ENCODE results near the gene PTPRO.

PTPRO gene

GRCh38 chr12:15318841-15319240 is 3.5 kb upstream of the PTPRO start:
- no peaks in the 10 kb centered on the region for H3K36me3 ChIP-seq (replicated peaks; ENCODE audit: low read depth, low read length)

DNA sequence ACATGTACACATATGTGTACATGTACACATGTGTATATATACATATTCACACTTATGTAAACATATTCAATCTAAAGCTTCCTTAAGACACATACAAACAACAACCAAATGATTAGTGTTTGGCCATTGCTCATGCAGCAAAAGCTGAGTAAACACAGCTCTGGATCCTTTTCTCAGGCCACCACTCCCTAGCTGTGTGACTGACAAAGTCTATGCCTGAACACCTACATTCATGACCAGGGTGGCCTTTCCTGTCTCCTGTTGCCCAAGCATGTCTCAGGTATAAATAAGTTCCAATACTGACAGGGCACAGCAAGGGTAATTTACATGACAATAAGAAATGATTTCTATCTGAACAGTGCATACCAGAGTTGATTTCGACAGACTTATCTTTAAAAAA is 1.4 kb upstream of the PTPRO start:
- Histone ChIP-seq H3K79me2 (ENCODE audit: low read length) (no peaks in the 10 kb centered on the region), H3K27me3 (ENCODE audit: low read depth, low read length) (peaks cover 6% of the 10 kb centered on the region; the same call in 1 of the 2 replicates), H4K20me1 (ENCODE audit: insufficient read depth, low read length) (no peaks in the 10 kb centered on the region), H3K36me3 (replicated peaks; ENCODE audit: low read depth, low read length) (no peaks in the 10 kb centered on the region), H3K9me3 (ENCODE audit: insufficient read depth, low read length) (no peaks in the 10 kb centered on the region), H3K4me1 (ENCODE audit: low read length) (no peaks in the 10 kb centered on the region), H3K9ac (ENCODE audit: low read length) (no peak overlapping the region), H3K4me3 (ENCODE audit: low read length) (no peak overlapping the region), H3K4me2 (ENCODE audit: low read length) (no peak overlapping the region), H2AFZ (ENCODE audit: low read depth, low read length) (no peak overlapping the region), H3K27ac (ENCODE audit: low read length) (no peak overlapping the region)
- TF ChIP-seq EZH2phosphoT487 (IDR thresholded peaks at IDR 0.05; ENCODE audit: low read depth) (no peak), CTCF (IDR thresholded peaks at IDR 0.05; ENCODE audit: low read depth, low read length) (no peak)

More at GRCh38 chr12:15318841-15319240, 3.5 kb upstream of the PTPRO start:
- no peaks in the 10 kb centered on the region for H3K9me3 ChIP-seq (ENCODE audit: insufficient read depth, low read length)
- H3K4me3 ChIP-seq (ENCODE audit: low read length): no peak overlapping the region
- H4K20me1 ChIP-seq (ENCODE audit: insufficient read depth, low read length): no peaks in the 10 kb centered on the region
- no peak overlapping the region for H2AFZ ChIP-seq (ENCODE audit: low read depth, low read length)
- no peak overlapping the region for H3K9ac ChIP-seq (ENCODE audit: low read length)
- H3K4me2 ChIP-seq (ENCODE audit: low read length): no peak overlapping the region
- peaks cover 6% of the 10 kb centered on the region; the same call in 1 of the 2 replicates for H3K27me3 ChIP-seq (ENCODE audit: low read depth, low read length)
- no peaks in the 10 kb centered on the region for H3K79me2 ChIP-seq (ENCODE audit: low read length)
- TF ChIP-seq EZH2phosphoT487 (IDR thresholded peaks at IDR 0.05; ENCODE audit: low read depth): no peak
- TF ChIP-seq CTCF (IDR thresholded peaks at IDR 0.05; ENCODE audit: low read depth, low read length): no peak
- H3K4me1 ChIP-seq (ENCODE audit: low read length): no peaks in the 10 kb centered on the region
- H3K27ac ChIP-seq (ENCODE audit: low read length): no peak overlapping the region

DNA sequence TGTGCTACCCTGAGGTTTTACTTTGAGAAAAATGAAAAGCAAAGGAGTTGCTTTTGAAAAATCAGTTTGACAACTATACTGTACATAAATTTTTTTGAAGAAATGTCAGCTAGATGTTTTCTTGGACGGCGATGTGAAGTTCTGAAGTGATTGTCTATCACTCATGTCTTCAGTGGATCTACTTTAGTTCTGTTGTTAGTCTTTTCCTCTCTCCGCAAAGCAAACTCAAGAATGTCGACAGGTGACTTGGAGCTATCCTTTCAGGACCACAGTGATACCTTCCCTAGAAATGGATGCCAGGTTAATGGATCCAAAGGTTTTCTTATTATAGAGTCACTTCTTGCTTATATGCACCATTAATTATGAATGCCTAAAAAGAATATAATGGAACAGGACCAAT is 1.2 kb downstream of the PTPRO start:
- Histone ChIP-seq H3K27ac (ENCODE audit: low read length) (no peak overlapping the region), H3K9me3 (ENCODE audit: insufficient read depth, low read length) (no peaks in the 10 kb centered on the region), H4K20me1 (ENCODE audit: insufficient read depth, low read length) (no peaks in the 10 kb centered on the region), H3K9ac (ENCODE audit: low read length) (no peak overlapping the region), H3K4me2 (ENCODE audit: low read length) (no peak overlapping the region), H3K4me3 (ENCODE audit: low read length) (no peak overlapping the region), H2AFZ (ENCODE audit: low read depth, low read length) (no peak overlapping the region), H3K27me3 (ENCODE audit: low read depth, low read length) (no peaks in the 10 kb centered on the region), H3K36me3 (replicated peaks; ENCODE audit: low read depth, low read length) (no peaks in the 10 kb centered on the region), H3K79me2 (ENCODE audit: low read length) (no peaks in the 10 kb centered on the region), H3K4me1 (ENCODE audit: low read length) (no peaks in the 10 kb centered on the region)
- no peak for TF ChIP-seq EZH2phosphoT487 (IDR thresholded peaks at IDR 0.05; ENCODE audit: low read depth)
- TF ChIP-seq CTCF (IDR thresholded peaks at IDR 0.05; ENCODE audit: low read depth, low read length): no peak

- H3K27ac ChIP-seq (ENCODE audit: low read length): no peak overlapping the region
- no peaks in the 10 kb centered on the region for H4K20me1 ChIP-seq (ENCODE audit: insufficient read depth, low read length)
- H3K79me2 ChIP-seq (ENCODE audit: low read length): no peaks in the 10 kb centered on the region
- no peaks in the 10 kb centered on the region for H3K4me1 ChIP-seq (ENCODE audit: low read length)
- H3K4me2 ChIP-seq (ENCODE audit: low read length): no peak overlapping the region
- no peak overlapping the region for H3K9ac ChIP-seq (ENCODE audit: low read length)
- no peak overlapping the region for H3K4me3 ChIP-seq (ENCODE audit: low read length)
- H2AFZ ChIP-seq (ENCODE audit: low read depth, low read length): no peak overlapping the region
- TF ChIP-seq CTCF (IDR thresholded peaks at IDR 0.05; ENCODE audit: low read depth, low read length): no peak
- TF ChIP-seq EZH2phosphoT487 (IDR thresholded peaks at IDR 0.05; ENCODE audit: low read depth): no peak
- no peaks in the 10 kb centered on the region for H3K27me3 ChIP-seq (ENCODE audit: low read depth, low read length)
- no peaks in the 10 kb centered on the region for H3K36me3 ChIP-seq (replicated peaks; ENCODE audit: low read depth, low read length)
- H3K9me3 ChIP-seq (ENCODE audit: insufficient read depth, low read length): no peaks in the 10 kb centered on the region
These were observed 7.6 kb downstream of the PTPRO start for GRCh38 chr12:15329891-15330290.
